HG02870 (cell line): Measurements from ENCODE around the gene SMARCC2.
"Not testable (repeated sequence)": the region's sequence is repeated elsewhere in the genome, so short reads cannot be mapped to it uniquely, and the experiment has no call there.

Source experiments
- ATAC-seq: cut with Tn5 transposase; IDR thresholded peaks from one replicate; pipeline ENCODE4 v1.9.1; 2021; ENCODE audit warnings: mild to moderate bottlenecking, moderate library complexity; ENCODE audit not compliant: unreplicated experiment

Gene SMARCC2

GRCh38 chr12:56126732-56127239 lies 62.5 kb downstream of the SMARCC2 start:
- ATAC-seq: no peak

- no peak for ATAC-seq
Observed at GRCh38 chr12:56124133-56124532, 65.2 kb downstream of the SMARCC2 start.

GRCh38 chr12:56122637-56123036 lies 66.6 kb downstream of the SMARCC2 start:
- ATAC-seq: no peak

GRCh38 chr12:56121204-56121870 lies 67.9 kb downstream of the SMARCC2 start:
- no peak for ATAC-seq

- no peak for ATAC-seq
Observed at GRCh38 chr12:56120158-56120846, 69.0 kb downstream of the SMARCC2 start.

GRCh38 chr12:56119361-56119796 lies 69.9 kb downstream of the SMARCC2 start:
- ATAC-seq: no peak

GRCh38 chr12:56118688-56119357 lies 70.5 kb downstream of the SMARCC2 start:
- ATAC-seq: no peak

- peak; percentile 82 for ATAC-seq
Observed at GRCh38 chr12:56117778-56118687, 71.2 kb downstream of the SMARCC2 start, which contains the start of gene ZC3H10. TSS of gene ZC3H10 (plus strand) at chr12:56118266. CDS start at chr12:56120563, 2,297 bp downstream.

GRCh38 chr12:56117082-56117706 lies 72.1 kb downstream of the SMARCC2 start:
- ATAC-seq: not testable (repeated sequence)

GRCh38 chr12:56116267-56117081 lies 72.8 kb downstream of the SMARCC2 start, which contains the start of gene RPL41:
TSS of gene RPL41 (plus strand) at chr12:56116633.
- ATAC-seq: peak; percentile 35

- ATAC-seq: no peak
Observed at GRCh38 chr12:56115329-56115728, 74.0 kb downstream of the SMARCC2 start.

GRCh38 chr12:56114084-56114483 lies 75.2 kb downstream of the SMARCC2 start:
- ATAC-seq: no peak
